B cell (primary cell): ENCODE results near the gene MCM5. TPM values are rescaled to one million over a fixed set of nuclear protein-coding genes. Genes with fewer than 3 reads are reported as not detected.

ENCODE experiments used
- ATAC-seq: fragments of 200-7000 bp; cut with Tn5 transposase; one replicate; pipeline ENCODE4 v1.10.0; 2021; ENCODE audit warnings: low read depth, mild to moderate bottlenecking, moderate number of reproducible peaks, moderate library complexity
- CTCF ChIA-PET: fragments of 350-600 bp; sonication (Branson Sonifier 250); formaldehyde crosslinking; loops from one replicate; lab custom pipeline; 2021; ENCODE audit warnings: antibody characterized with exemption, inconsistent platforms; lab: Charles Lee
- POLR2A ChIA-PET: fragments of 350-600 bp; sonication (Branson Sonifier 250); formaldehyde crosslinking; loops from one replicate; lab custom pipeline; 2021; ENCODE audit warnings: antibody characterized with exemption; lab: Charles Lee
- DNase-seq: peaks from one replicate; pipeline ENCODE4 v3.0.0; 2013
- H2AFZ ChIP-seq: 2 replicates; pipeline ENCODE4 v1.6.1; 2012; ENCODE audit warnings: mild to moderate bottlenecking, low read depth, low read length; ENCODE audit not compliant: insufficient read depth, poor library complexity, severe bottlenecking
- H3K27ac ChIP-seq, 2 donors: 1 replicate in 1 of 2; 2 replicates in 1 of 2; pipeline ENCODE4 v1.5.1; 2012 to 2013; ENCODE audit warnings: low read length in 2 of 2, mild to moderate bottlenecking in 2 of 2, moderate library complexity in 1 of 2
- H3K27me3 ChIP-seq, 4 experiments: fragments of 200-600 bp in 1 of 4; sonication (generic) in 1 of 4; replicated peaks in 1 of 4; 1 replicate in 2 of 4; 2 replicates in 2 of 4; pipeline versions ENCODE4 v1.6.1 to v1.7.0; 2013 to 2016; ENCODE audit warnings: low read length in 3 of 4, mild to moderate bottlenecking in 2 of 4, mixed read lengths in 1 of 4, moderate library complexity in 1 of 4; ENCODE audit not compliant: insufficient read depth in 4 of 4, control insufficient read depth in 3 of 4; ENCODE audit errors: control extremely low read depth in 1 of 4
- H3K36me3 ChIP-seq, 2 experiments: replicated peaks in 1 of 2; 1 replicate in 1 of 2; 2 replicates in 1 of 2; pipeline versions ENCODE4 v1.6.1 to v1.7.1; 2013; ENCODE audit warnings: low read length in 1 of 2; ENCODE audit not compliant: insufficient read depth in 2 of 2, control insufficient read depth in 1 of 2; ENCODE audit errors: control extremely low read depth in 1 of 2, extremely low read depth in 1 of 2
- H3K4me1 ChIP-seq, 2 donors: fragments of 200-600 bp in 1 of 2; sonication (generic) in 1 of 2; 1 replicate in 1 of 2; 2 replicates in 1 of 2; pipeline versions ENCODE4 v1.5.1 to v1.6.1; 2013 to 2017; ENCODE audit warnings: low read length in 2 of 2; ENCODE audit not compliant: control insufficient read depth in 2 of 2, insufficient read depth in 2 of 2
- H3K4me2 ChIP-seq: replicated peaks from 2 replicates; pipeline ENCODE3; 2012; ENCODE audit warnings: mild to moderate bottlenecking, low read depth, low read length; ENCODE audit not compliant: poor library complexity, severe bottlenecking
- H3K4me3 ChIP-seq, 5 experiments: fragments of 200-600 bp in 1 of 5; sonication (generic) in 1 of 5; 1 replicate in 3 of 5; 2 replicates in 2 of 5; pipeline versions ENCODE4 v1.5.1 to v1.7.0; 2011 to 2016; ENCODE audit warnings: low read length in 4 of 5, mild to moderate bottlenecking in 4 of 5, low read depth in 2 of 5, control low read depth in 1 of 5, moderate library complexity in 1 of 5; ENCODE audit not compliant: insufficient read depth in 1 of 5; ENCODE audit errors: control extremely low read depth in 1 of 5, extremely low read depth in 1 of 5
- H3K79me2 ChIP-seq: fragments of 200-600 bp; sonication (generic); one replicate; pipeline ENCODE4 v1.6.0; 2016; ENCODE audit warnings: low read length; ENCODE audit not compliant: control insufficient read depth, insufficient read depth
- H3K9ac ChIP-seq: fragments of 200-600 bp; sonication (generic); 2 replicates; pipeline ENCODE4 v1.6.1; 2017; ENCODE audit warnings: mild to moderate bottlenecking, low read length, moderate library complexity
- H3K9me3 ChIP-seq, 3 donors: one replicate each; pipeline versions ENCODE4 v1.6.1 to v1.7.1; 2013; ENCODE audit warnings: low read length in 2 of 3; ENCODE audit not compliant: control insufficient read depth in 2 of 3, insufficient read depth in 1 of 3; ENCODE audit errors: control extremely low read depth in 1 of 3
- H4K20me1 ChIP-seq: 2 replicates; pipeline ENCODE4 v1.6.0; 2012; ENCODE audit warnings: mild to moderate bottlenecking, low read length; ENCODE audit not compliant: insufficient read depth, control insufficient read depth, poor library complexity, severe bottlenecking
- H3K27ac Mint-ChIP-seq: one replicate; pipeline ENCODE4 v1.8.0; 2021; ENCODE audit warnings: mixed read lengths
- H3K27me3 Mint-ChIP-seq: one replicate; pipeline ENCODE4 v1.8.0; 2021; ENCODE audit warnings: mixed read lengths
- H3K4me1 Mint-ChIP-seq: one replicate; pipeline ENCODE4 v1.8.0; 2021; ENCODE audit warnings: mixed read lengths
- H3K4me3 Mint-ChIP-seq: one replicate; pipeline ENCODE4 v1.8.0; 2021; ENCODE audit warnings: mixed read lengths
- H3K9me3 Mint-ChIP-seq: one replicate; pipeline ENCODE4 v1.8.0; 2022; ENCODE audit warnings: mixed read lengths; ENCODE audit not compliant: insufficient read depth
- EZH2 ChIP-seq: IDR thresholded peaks from 2 replicates; pipeline ENCODE4 v1.6.1; 2012; ENCODE audit warnings: borderline replicate concordance, low read depth, mild to moderate bottlenecking, moderate library complexity, low read length; ENCODE audit not compliant: insufficient read depth, poor library complexity, severe bottlenecking
- WGBS: methylation state at CpG from one replicate; pipeline ENCODE4 v1.1.5; 2013; ENCODE audit warnings: missing lambda C conversion rate; ENCODE audit not compliant: insufficient coverage; 5-methylcytosine and 5-hydroxymethylcytosine counted together
- intact Hi-C: fragments of 100-400 bp; cut with micrococcal nuclease; formaldehyde crosslinking; loops from one replicate; pipeline ENCODE4 v1.10.0; 2022
- polyA plus RNA-seq: library from polyadenylated mRNA; depleted of rRNA; stranded (reverse); fragments of >200 nt; gene quantifications from 2 replicates; pipeline ENCODE4 v1.2.3, GENCODE V29; 2012
- total RNA-seq, 2 donors: library from RNA; stranded (reverse); fragments of 120-200 nt in 1 of 2; gene quantifications; 1 replicate in 1 of 2; 2 replicates in 1 of 2; pipeline versions ENCODE4 v1.2.3 to v1.2.4, GENCODE V29; 2013 to 2022
- TF ChIP-seq, protein P1 (sequence below): fragments of 200-600 bp; IDR thresholded peaks from one replicate; pipeline ENCODE4 v1.8.0; 2022; ENCODE audit warnings: antibody characterized with exemption, mild to moderate bottlenecking

MCM5 gene
- total and polyA plus RNA-seq, 2 donors (not counting 1 experiment from before 2014, with no cell fraction given), result 112 to 203 TPM

DNA sequence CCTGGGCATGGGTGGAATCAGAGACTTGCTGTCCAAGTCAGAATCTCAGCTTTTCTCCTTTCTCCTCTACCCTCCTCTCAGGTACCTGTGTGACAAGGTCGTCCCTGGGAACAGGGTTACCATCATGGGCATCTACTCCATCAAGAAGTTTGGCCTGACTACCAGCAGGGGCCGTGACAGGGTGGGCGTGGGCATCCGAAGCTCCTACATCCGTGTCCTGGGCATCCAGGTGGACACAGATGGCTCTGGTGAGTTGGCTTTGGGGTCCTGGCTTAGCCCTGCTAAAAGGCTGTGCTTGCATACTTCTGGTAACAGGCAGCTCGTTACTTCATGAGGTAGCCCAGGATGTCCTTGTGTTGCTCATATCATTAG lies 10.7 kb downstream of the MCM5 start:
- TF ChIP-seq, protein P1, sequence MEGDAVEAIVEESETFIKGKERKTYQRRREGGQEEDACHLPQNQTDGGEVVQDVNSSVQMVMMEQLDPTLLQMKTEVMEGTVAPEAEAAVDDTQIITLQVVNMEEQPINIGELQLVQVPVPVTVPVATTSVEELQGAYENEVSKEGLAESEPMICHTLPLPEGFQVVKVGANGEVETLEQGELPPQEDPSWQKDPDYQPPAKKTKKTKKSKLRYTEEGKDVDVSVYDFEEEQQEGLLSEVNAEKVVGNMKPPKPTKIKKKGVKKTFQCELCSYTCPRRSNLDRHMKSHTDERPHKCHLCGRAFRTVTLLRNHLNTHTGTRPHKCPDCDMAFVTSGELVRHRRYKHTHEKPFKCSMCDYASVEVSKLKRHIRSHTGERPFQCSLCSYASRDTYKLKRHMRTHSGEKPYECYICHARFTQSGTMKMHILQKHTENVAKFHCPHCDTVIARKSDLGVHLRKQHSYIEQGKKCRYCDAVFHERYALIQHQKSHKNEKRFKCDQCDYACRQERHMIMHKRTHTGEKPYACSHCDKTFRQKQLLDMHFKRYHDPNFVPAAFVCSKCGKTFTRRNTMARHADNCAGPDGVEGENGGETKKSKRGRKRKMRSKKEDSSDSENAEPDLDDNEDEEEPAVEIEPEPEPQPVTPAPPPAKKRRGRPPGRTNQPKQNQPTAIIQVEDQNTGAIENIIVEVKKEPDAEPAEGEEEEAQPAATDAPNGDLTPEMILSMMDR, result no peak
- no peak for TF ChIP-seq EZH2
- Histone ChIP-seq H3K4me1 (peaks cover 31 to 39% of the 10 kb centered on the region in 2 donors), H3K9me3 (no peaks in the 10 kb centered on the region), H4K20me1 (no peaks in the 10 kb centered on the region), H2AFZ (peak overlapping the region; percentile 3), H3K36me3 (peaks cover 0 to 74% of the 10 kb centered on the region in 2 experiments), H3K27ac (peak overlapping the region; percentile 99), H3K27me3 (no peaks in the 10 kb centered on the region), H3K4me2 (peak overlapping the region; percentile 73), H3K4me3 (peak overlapping the region in 3 of 5 experiments; percentile 1 to 45 (median 21)), H3K79me2 (peaks cover 22% of the 10 kb centered on the region), H3K9ac (peak overlapping the region; percentile 63)
- ChIA-PET CTCF (interaction anchor here (0.6 to 16.1 kb wide), 18 partner anchors 12 to 745 kb away, joined by 3 to 311 read pairs (median 12); partner anchors contain the start of genes HMOX1, MCM5 and TOM1), POLR2A (interaction anchor here (0.6 to 4.6 kb wide), 12 partner anchors 10 to 153 kb away, joined by 3 to 94 read pairs (median 6); partner anchors contain the start of genes HMOX1, MCM5 and TOM1)
- DNase-seq (no peak), ATAC-seq (no peak)
- H3K27ac Mint-ChIP-seq, result peak overlapping the region; percentile 96
- 62% methylated on average over 6 of the region's 6 CpGs for WGBS
- H3K9me3 Mint-ChIP-seq, result no peaks in the 10 kb centered on the region
- peaks cover 53% of the 10 kb centered on the region for H3K4me1 Mint-ChIP-seq
- H3K4me3 Mint-ChIP-seq, result peak overlapping the region; percentile 83
- intact Hi-C loops, result loop anchor here (1.0 to 2.0 kb wide), 8 partner anchors 11 to 173 kb away; partner anchors contain the start of genes HMOX1 and RASD2
- no peaks in the 10 kb centered on the region for H3K27me3 Mint-ChIP-seq

DNA sequence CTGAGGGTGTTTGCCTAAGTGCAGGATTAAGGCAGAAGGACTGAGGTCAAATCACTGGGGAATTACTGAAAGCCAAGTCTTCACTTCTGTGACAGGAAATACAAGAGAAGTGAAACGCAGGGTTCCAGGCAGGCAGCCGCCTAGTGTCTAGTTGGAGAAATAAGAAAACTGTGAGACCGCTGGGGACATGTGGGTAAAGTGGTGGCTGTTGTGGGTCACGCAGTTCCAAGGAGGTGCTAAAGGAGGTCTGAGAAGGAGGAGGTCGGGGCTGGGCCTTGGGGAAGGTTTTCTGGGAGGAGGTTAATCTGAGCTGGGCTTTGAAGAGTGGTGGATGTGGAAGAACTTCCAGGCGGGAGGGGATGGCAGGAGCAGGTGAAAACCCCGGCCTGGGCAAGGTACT lies 11.2 kb downstream of the MCM5 start:
- ATAC-seq (peak; percentile 19), DNase-seq (peak; percentile 84)
- Mint-ChIP-seq H3K27me3 (no peaks in the 10 kb centered on the region), H3K4me3 (peak overlapping the region; percentile 83), H3K4me1 (peaks cover 53% of the 10 kb centered on the region), H3K27ac (peak overlapping the region; percentile 96), H3K9me3 (no peaks in the 10 kb centered on the region)
- H3K9ac ChIP-seq, result peak overlapping the region; percentile 63
- peak overlapping the region; percentile 67 for H2AFZ ChIP-seq
- H3K79me2 ChIP-seq, result peaks cover 24% of the 10 kb centered on the region
- H3K4me1 ChIP-seq, result peaks cover 31 to 39% of the 10 kb centered on the region in 2 donors
- H4K20me1 ChIP-seq, result no peaks in the 10 kb centered on the region
- peak overlapping the region; percentile 73 for H3K4me2 ChIP-seq
- ChIA-PET POLR2A (interaction anchor here (0.7 to 4.6 kb wide), 6 partner anchors 11 to 59 kb away, joined by 3 to 94 read pairs (median 14); partner anchors contain the start of gene MCM5), CTCF (interaction anchor here (0.6 to 16.1 kb wide), 17 partner anchors 10 to 745 kb away, joined by 3 to 311 read pairs (median 13); partner anchors contain the start of genes HMOX1, MCM5 and TOM1)
- peaks cover 2 to 74% of the 10 kb centered on the region in 2 experiments for H3K36me3 ChIP-seq
- 36% methylated on average over 7 of the region's 7 CpGs for WGBS
- peak overlapping the region in 2 of 5 experiments; percentile 21 to 45 for H3K4me3 ChIP-seq
- H3K9me3 ChIP-seq, result no peaks in the 10 kb centered on the region
- intact Hi-C loops, result loop anchor here (2.0 kb wide), 1 partner anchor 130 kb away; the partner anchor contains the start of gene RASD2
- H3K27ac ChIP-seq, result peak overlapping the region; percentile 99
- no peaks in the 10 kb centered on the region for H3K27me3 ChIP-seq
- TF ChIP-seq EZH2, result no peak
- TF ChIP-seq, protein P1, result peak; percentile 71
